ACHN (cell line): Measurements from ENCODE around the gene BNIPL.

ENCODE experiments used
- DNase-seq: peaks from one replicate; pipeline ENCODE4 v3.0.0-alpha.2; 2015
- in situ Hi-C: cut with HindIII; loops from 2 replicates; pipeline ENCODE4 v1.10.0; 2017; ENCODE audit warnings: low sequenced_read_pairs, low pct_ligation_motif_present, low pct_unique_long_range_greater_than_20kb

Gene BNIPL

DNA sequence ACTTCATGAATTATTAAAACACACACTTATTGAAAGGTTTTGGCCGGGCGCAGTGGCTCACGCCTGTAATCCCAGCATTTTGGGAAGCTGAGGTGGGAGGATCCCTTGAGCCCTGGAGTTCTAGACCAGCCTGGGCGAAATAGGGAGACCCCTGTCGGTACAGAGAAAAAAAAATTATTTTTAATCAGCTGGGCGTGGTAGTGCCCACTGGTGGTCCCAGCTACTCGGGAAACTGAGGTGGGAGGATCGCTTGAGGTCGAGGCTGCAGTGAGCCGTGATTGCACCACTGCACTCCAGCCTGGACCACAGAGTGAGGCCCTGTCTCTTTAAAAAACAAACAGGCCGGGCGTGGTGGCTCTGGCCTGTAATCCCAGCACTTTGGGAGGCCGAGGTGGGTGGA is 35.8 kb downstream of the BNIPL start:
- DNase-seq: no peak
- in situ Hi-C loops: no loop called here

GRCh38 chr1:151085953-151086559 is 49.7 kb downstream of the BNIPL start:
- DNase-seq: no peak
- in situ Hi-C loops: no loop called here
